A673 (cell line): Measurements from ENCODE around the gene TOE1. TPM values are rescaled to one million over a fixed set of nuclear protein-coding genes. Genes with fewer than 3 reads are reported as not detected.

ENCODE experiments used
- BruUV-seq: library from RNA; stranded (reverse); fragments of 400-500 nt; replicated peaks from 2 replicates; lab custom pipeline; 2021; lab: Mats Ljungman, UMichigan
- CTCF ChIA-PET: fragments of 300-600 bp; sonication (Branson Sonifier 250); formaldehyde crosslinking; loops from one replicate; lab custom pipeline; 2022; ENCODE audit warnings: antibody characterized with exemption; lab: Charles Lee
- POLR2A ChIA-PET: fragments of 300-600 bp; sonication (Branson Sonifier 250); formaldehyde crosslinking; loops from one replicate; lab custom pipeline; 2022; ENCODE audit warnings: antibody characterized with exemption; ENCODE audit not compliant: low non-redundant PET; lab: Charles Lee
- DNase-seq: peaks from one replicate; pipeline ENCODE4 v3.0.0-alpha.2; 2015; ENCODE audit warnings: low spot score
- H3K27ac ChIP-seq: fragments of 200-600 bp; sonication (generic); 2 replicates; pipeline ENCODE4 v1.5.1; 2016; ENCODE audit warnings: mixed run types, low read depth, mild to moderate bottlenecking, mixed read lengths, antibody characterized with exemption, low read length; ENCODE audit not compliant: poor library complexity, severe bottlenecking
- H3K27me3 ChIP-seq: fragments of 200-600 bp; sonication (generic); replicated peaks from 2 replicates; pipeline ENCODE4 v1.6.1; 2017; ENCODE audit warnings: mixed run types, low read depth, mild to moderate bottlenecking, mixed read lengths, antibody characterized with exemption, low read length; ENCODE audit not compliant: insufficient read depth, poor library complexity
- H3K36me3 ChIP-seq: fragments of 200-600 bp; sonication (generic); 2 replicates; pipeline ENCODE4 v1.6.1; 2016; ENCODE audit warnings: mixed run types, mild to moderate bottlenecking, mixed read lengths, antibody characterized with exemption, low read length; ENCODE audit not compliant: insufficient read depth, poor library complexity, severe bottlenecking
- H3K4me1 ChIP-seq: fragments of 200-600 bp; sonication (generic); 2 replicates; pipeline ENCODE4 v1.6.1; 2017; ENCODE audit warnings: mixed run types, mild to moderate bottlenecking, mixed read lengths, antibody characterized with exemption, low read length; ENCODE audit not compliant: insufficient read depth, poor library complexity, severe bottlenecking
- H3K4me3 ChIP-seq: fragments of 200-600 bp; sonication (generic); 2 replicates; pipeline ENCODE4 v1.5.1; 2016; ENCODE audit warnings: low read depth, mixed run types, mild to moderate bottlenecking, mixed read lengths, low read length; ENCODE audit not compliant: poor library complexity, severe bottlenecking
- H3K9me3 ChIP-seq: fragments of 200-600 bp; sonication (generic); 2 replicates; pipeline ENCODE4 v1.6.1; 2016; ENCODE audit warnings: mixed run types, low read depth, mild to moderate bottlenecking, mixed read lengths, antibody characterized with exemption, low read length; ENCODE audit not compliant: poor library complexity, severe bottlenecking
- EZH2 ChIP-seq: fragments of 200-600 bp; sonication (generic); IDR thresholded peaks from 2 replicates; pipeline ENCODE4 v1.6.1; 2017; ENCODE audit warnings: borderline replicate concordance, low read depth, mild to moderate bottlenecking, mixed read lengths, antibody characterized with exemption, low read length; ENCODE audit not compliant: poor library complexity, severe bottlenecking
- intact Hi-C: fragments of 100-400 bp; cut with micrococcal nuclease; formaldehyde crosslinking; loops from one replicate; pipeline ENCODE4 v1.10.0; 2022; ENCODE audit not compliant: unreplicated experiment
- total RNA-seq: library from RNA; stranded (reverse); gene quantifications from 2 replicates; pipeline ENCODE4 v1.2.3, GENCODE V29; 2021
- TF ChIP-seq, protein P1 (sequence below): fragments of 300-800, 200-600 bp; sonication (generic); conservative IDR thresholded peaks from 2 replicates; pipeline ENCODE4 v1.5.1; 2017; ENCODE audit warnings: low read depth, mild to moderate bottlenecking, antibody characterized with exemption, low read length, moderate library complexity, mixed read lengths

The TOE1 gene
- total RNA-seq, 1 experiment from 2014 or later, result 20.6 TPM

DNA sequence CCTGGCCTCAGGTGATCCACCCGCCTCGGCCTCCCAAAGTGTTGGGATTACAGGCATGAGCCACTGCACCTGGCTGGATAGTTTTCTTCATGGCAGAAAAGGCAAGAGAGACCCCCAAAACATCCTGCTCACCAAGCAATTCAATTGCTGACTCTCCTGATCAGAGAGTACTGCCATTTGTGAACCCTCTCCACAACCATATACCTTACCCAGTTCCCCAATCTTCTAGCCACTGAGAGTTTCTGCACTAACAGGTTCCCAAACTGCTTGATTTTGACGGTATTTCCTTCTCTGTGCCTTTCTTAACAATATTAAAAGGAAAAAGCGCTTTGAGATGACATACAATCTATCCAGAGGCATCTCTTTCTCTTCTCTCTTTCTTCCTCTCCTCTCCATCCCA, 40.2 kb downstream of the TOE1 start:
- peaks cover 5% of the 10 kb centered on the region for H3K4me1 ChIP-seq
- no peak overlapping the region for H3K27ac ChIP-seq
- H3K9me3 ChIP-seq, result no peaks in the 10 kb centered on the region
- intact Hi-C loops, result no loop called here
- no peaks in the 10 kb centered on the region for H3K36me3 ChIP-seq
- no peak overlapping the region for H3K4me3 ChIP-seq
- H3K27me3 ChIP-seq, result no peaks in the 10 kb centered on the region
- ChIA-PET CTCF (no interaction called here), POLR2A (no interaction called here)
- DNase-seq, result no peak
- TF ChIP-seq, protein P1, sequence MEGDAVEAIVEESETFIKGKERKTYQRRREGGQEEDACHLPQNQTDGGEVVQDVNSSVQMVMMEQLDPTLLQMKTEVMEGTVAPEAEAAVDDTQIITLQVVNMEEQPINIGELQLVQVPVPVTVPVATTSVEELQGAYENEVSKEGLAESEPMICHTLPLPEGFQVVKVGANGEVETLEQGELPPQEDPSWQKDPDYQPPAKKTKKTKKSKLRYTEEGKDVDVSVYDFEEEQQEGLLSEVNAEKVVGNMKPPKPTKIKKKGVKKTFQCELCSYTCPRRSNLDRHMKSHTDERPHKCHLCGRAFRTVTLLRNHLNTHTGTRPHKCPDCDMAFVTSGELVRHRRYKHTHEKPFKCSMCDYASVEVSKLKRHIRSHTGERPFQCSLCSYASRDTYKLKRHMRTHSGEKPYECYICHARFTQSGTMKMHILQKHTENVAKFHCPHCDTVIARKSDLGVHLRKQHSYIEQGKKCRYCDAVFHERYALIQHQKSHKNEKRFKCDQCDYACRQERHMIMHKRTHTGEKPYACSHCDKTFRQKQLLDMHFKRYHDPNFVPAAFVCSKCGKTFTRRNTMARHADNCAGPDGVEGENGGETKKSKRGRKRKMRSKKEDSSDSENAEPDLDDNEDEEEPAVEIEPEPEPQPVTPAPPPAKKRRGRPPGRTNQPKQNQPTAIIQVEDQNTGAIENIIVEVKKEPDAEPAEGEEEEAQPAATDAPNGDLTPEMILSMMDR, result no peak
- no peak for TF ChIP-seq EZH2
- no TSS peak for BruUV-seq

- intact Hi-C loops, result no loop called here
- H3K27ac ChIP-seq, result no peak overlapping the region
- H3K4me3 ChIP-seq, result no peak overlapping the region
- no peak for DNase-seq
- peaks cover 1% of the 10 kb centered on the region for H3K4me1 ChIP-seq
- TF ChIP-seq, protein P1, result no peak
- TF ChIP-seq EZH2, result no peak
- H3K9me3 ChIP-seq, result no peaks in the 10 kb centered on the region
- ChIA-PET CTCF (no interaction called here), POLR2A (no interaction called here)
- H3K27me3 ChIP-seq, result no peaks in the 10 kb centered on the region
- no peaks in the 10 kb centered on the region for H3K36me3 ChIP-seq
- no TSS peak for BruUV-seq
Measured at GRCh38 chr1:45380730-45381129, 40.8 kb downstream of the TOE1 start.

DNA sequence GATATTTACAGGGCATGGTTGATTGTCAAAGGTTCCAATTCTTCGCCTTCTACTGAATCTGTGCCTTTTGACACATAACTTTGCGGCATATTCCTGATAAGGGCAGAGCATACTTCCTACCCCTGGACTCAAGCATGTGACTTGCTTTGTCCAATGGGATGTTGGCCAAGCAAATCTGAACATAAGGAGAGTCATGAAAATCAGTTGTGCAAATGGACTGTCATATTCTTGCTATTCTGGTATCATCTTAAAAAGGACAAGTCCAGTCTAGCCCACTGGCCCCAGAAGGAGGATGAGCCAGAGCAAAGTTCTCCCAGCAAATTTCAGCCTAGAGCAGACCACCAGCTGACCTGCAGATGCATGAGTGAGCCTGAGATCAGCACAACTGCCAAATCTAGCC, 41.3 kb downstream of the TOE1 start:
- no peak overlapping the region for H3K27ac ChIP-seq
- H3K4me3 ChIP-seq, result no peak overlapping the region
- intact Hi-C loops, result no loop called here
- no TSS peak for BruUV-seq
- no peaks in the 10 kb centered on the region for H3K27me3 ChIP-seq
- POLR2A ChIA-PET, result no interaction called here
- no peaks in the 10 kb centered on the region for H3K36me3 ChIP-seq
- H3K9me3 ChIP-seq, result no peaks in the 10 kb centered on the region
- TF ChIP-seq, protein P1, result no peak
- no peak for TF ChIP-seq EZH2
- H3K4me1 ChIP-seq, result no peaks in the 10 kb centered on the region
- CTCF ChIA-PET, result no interaction called here
- no peak for DNase-seq
